ENCODE results near the gene ROBO3.

Gene ROBO3

DNA sequence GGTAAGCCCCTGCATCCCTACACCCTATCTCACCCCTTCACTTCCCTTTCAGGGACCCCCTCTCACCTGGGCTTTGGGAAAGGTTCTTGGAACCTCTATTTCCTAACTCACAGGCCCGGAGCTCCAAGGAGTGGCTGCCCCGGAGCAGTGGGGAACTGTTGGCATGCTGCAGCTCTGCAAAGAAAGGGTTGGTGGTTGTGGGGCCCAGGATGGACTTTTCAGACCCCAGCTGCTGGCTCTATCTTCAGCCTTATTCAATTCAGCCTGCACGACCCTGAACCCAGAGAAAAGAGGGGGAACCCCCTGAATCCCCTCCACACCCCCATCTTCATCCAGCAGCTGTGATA, 22.4 kb downstream of the ROBO3 start:
- TF ChIP-seq CTCF (IDR thresholded peaks at IDR 0.05; ENCODE audit: low read depth, low read length), result no peak

GRCh38 chr11:124889191-124890091, 24.2 kb downstream of the ROBO3 start:
- no peaks in the 10 kb centered on the region for H3K36me3 ChIP-seq
- no peak overlapping the region for H3K4me3 ChIP-seq (ENCODE audit: low read depth, low read length)
- no peak for TF ChIP-seq CTCF (IDR thresholded peaks at IDR 0.05; ENCODE audit: low read depth, low read length)
- no peak for DNase-seq
- H3K9me3 ChIP-seq (ENCODE audit: severe bottlenecking), result no peaks in the 10 kb centered on the region
- H3K27ac ChIP-seq, result no peak overlapping the region
- no peaks in the 10 kb centered on the region for H3K27me3 ChIP-seq (ENCODE audit: insufficient read depth, low read depth, severe bottlenecking)

More for the DNA sequence above, 22.4 kb downstream of the ROBO3 start:
- H3K27ac ChIP-seq, result no peak overlapping the region
- no peak overlapping the region for H3K4me3 ChIP-seq (ENCODE audit: low read depth, low read length)
- DNase-seq, result no peak
- H3K9me3 ChIP-seq (ENCODE audit: severe bottlenecking), result no peaks in the 10 kb centered on the region
- H3K36me3 ChIP-seq, result no peaks in the 10 kb centered on the region
- H3K27me3 ChIP-seq (ENCODE audit: insufficient read depth, low read depth, severe bottlenecking), result no peaks in the 10 kb centered on the region

GRCh38 chr11:124890151-124890550, 24.9 kb downstream of the ROBO3 start:
- H3K27ac ChIP-seq, result no peak overlapping the region
- no peaks in the 10 kb centered on the region for H3K9me3 ChIP-seq (ENCODE audit: severe bottlenecking)
- no peaks in the 10 kb centered on the region for H3K27me3 ChIP-seq (ENCODE audit: insufficient read depth, low read depth, severe bottlenecking)
- no peak for TF ChIP-seq CTCF (IDR thresholded peaks at IDR 0.05; ENCODE audit: low read depth, low read length)
- H3K4me3 ChIP-seq (ENCODE audit: low read depth, low read length), result no peak overlapping the region
- DNase-seq, result no peak
- H3K36me3 ChIP-seq, result no peaks in the 10 kb centered on the region

DNA sequence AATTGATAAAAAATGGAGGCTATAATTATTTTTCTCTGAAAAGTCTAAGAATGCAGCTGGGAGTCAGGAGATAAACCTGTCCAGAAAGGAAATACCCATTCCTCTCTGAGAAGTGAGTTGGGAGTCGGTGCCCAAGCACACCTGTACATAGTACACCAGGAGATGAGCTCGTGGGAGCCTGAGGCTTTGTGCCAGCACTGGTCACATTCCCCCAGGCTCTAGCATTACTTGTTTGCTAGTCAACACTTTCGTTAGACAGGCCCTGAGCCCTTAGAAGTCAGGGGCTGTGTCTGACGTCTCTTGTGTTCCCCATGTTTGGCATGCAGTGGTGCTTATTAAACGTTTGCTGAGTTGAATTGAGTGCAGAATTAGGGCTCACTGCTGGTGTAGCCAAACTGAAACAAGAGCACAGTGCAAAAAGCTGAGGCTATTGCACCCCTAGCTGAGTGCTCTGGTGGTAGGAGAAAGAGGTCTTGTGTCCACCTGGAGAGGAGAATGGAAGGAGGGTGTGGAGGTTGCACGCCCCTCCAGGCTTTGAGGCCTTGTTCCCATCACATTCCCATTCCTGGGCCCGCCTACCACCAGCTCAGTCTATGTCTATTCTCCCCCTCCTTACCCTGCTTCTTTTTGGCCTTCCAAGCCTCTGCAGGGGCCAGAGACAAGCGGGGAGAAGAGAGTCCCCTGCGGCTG, 25.6 kb downstream of the ROBO3 start:
- no peaks in the 10 kb centered on the region for H3K9me3 ChIP-seq (ENCODE audit: severe bottlenecking)
- TF ChIP-seq CTCF (IDR thresholded peaks at IDR 0.05; ENCODE audit: low read depth, low read length), result no peak
- no peak overlapping the region for H3K27ac ChIP-seq
- no peaks in the 10 kb centered on the region for H3K27me3 ChIP-seq (ENCODE audit: insufficient read depth, low read depth, severe bottlenecking)
- H3K4me3 ChIP-seq (ENCODE audit: low read depth, low read length), result peak overlapping the region; percentile 18
- H3K36me3 ChIP-seq, result no peaks in the 10 kb centered on the region
- DNase-seq, result no peak

DNA sequence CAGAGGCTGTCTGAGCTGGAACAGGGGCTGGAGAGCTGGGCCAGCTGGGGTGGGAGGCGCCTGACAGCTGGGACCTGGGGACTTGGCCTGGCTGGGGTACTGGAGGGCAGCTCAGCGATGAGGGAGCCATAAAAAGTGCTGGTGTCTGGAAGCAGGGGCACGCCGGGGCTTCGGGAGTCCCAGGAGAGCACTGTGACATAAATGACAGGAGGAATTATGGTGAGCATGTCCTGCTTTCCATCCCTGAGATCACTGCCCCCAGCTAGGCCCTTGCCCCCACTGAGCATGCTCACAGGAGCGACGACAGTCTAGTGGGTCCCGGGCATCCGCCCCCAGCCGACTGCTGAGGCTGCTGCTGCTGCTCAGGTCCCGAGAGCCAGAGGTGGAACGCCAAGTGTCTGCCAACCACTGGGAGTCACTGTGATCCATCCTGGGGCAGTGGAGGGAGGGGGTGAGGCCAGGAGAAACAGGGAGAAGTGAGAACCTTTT, 26.2 kb downstream of the ROBO3 start:
- H3K9me3 ChIP-seq (ENCODE audit: severe bottlenecking), result no peaks in the 10 kb centered on the region
- TF ChIP-seq CTCF (IDR thresholded peaks at IDR 0.05; ENCODE audit: low read depth, low read length), result peak; percentile 54
- DNase-seq, result peak; percentile 70
- H3K27me3 ChIP-seq (ENCODE audit: insufficient read depth, low read depth, severe bottlenecking), result no peaks in the 10 kb centered on the region
- H3K27ac ChIP-seq, result peak overlapping the region; percentile 39; the same call in 1 of the 2 replicates
- H3K4me3 ChIP-seq (ENCODE audit: low read depth, low read length), result peak overlapping the region; percentile 18
- no peaks in the 10 kb centered on the region for H3K36me3 ChIP-seq

Measured in WERI-Rb-1 (cell line).